Neural cell (in vitro differentiated cells): ENCODE measurements around the gene LACC1. TPM values are rescaled to one million over a fixed set of nuclear protein-coding genes. Genes with fewer than 3 reads are reported as not detected.

Source experiments
- H2AFZ ChIP-seq: fragments of 200-600, 300-800 bp; sonication (generic), shearing (Covaris generic); 2 replicates; pipeline ENCODE4 v1.6.0; 2014; ENCODE audit warnings: low read depth, mild to moderate bottlenecking, antibody characterized with exemption, low read length, moderate library complexity
- H3F3A ChIP-seq: fragments of 200-600 bp; shearing (Covaris generic); 2 replicates; pipeline ENCODE4 v1.6.1; 2016; ENCODE audit warnings: mild to moderate bottlenecking, moderate library complexity, mixed read lengths, antibody characterized with exemption, low read length; ENCODE audit not compliant: insufficient read depth, poor library complexity, severe bottlenecking
- H3K27ac ChIP-seq: fragments of 200-600, 300-800 bp; sonication (generic), shearing (Covaris generic); 2 replicates; pipeline ENCODE4 v1.5.1; 2014; ENCODE audit warnings: mild to moderate bottlenecking, low read length, moderate library complexity
- H3K27me3 ChIP-seq: fragments of 300-800, 200-600 bp; sonication (generic), shearing (Covaris generic); 2 replicates; pipeline ENCODE4 v1.6.0; 2014; ENCODE audit warnings: mild to moderate bottlenecking, low read depth, low read length, moderate library complexity; ENCODE audit not compliant: insufficient read depth
- H3K36me3 ChIP-seq: fragments of 300-800, 200-600 bp; sonication (generic), shearing (Covaris generic); 2 replicates; pipeline ENCODE4 v1.5.1; 2014; ENCODE audit warnings: mild to moderate bottlenecking, antibody characterized with exemption, low read length, moderate library complexity; ENCODE audit not compliant: insufficient read depth
- H3K4me2 ChIP-seq: fragments of 300-800, 200-600 bp; sonication (generic), shearing (Covaris generic); 2 replicates; pipeline ENCODE4 v1.6.0; 2014; ENCODE audit warnings: mild to moderate bottlenecking, low read length
- H3K4me3 ChIP-seq: fragments of 300-800, 200-600 bp; sonication (generic), shearing (Covaris generic); 2 replicates; pipeline ENCODE4 v1.5.1; 2014; ENCODE audit warnings: mild to moderate bottlenecking, low read length, moderate library complexity
- H3K79me2 ChIP-seq: fragments of 200-600 bp; shearing (Covaris generic); replicated peaks from 2 replicates; pipeline ENCODE4 v1.6.0; 2014; ENCODE audit warnings: mild to moderate bottlenecking, low read length, moderate library complexity; ENCODE audit not compliant: insufficient read depth
- H3K9ac ChIP-seq: fragments of 300-800, 200-600 bp; sonication (generic), shearing (Covaris generic); 2 replicates; pipeline ENCODE4 v1.6.1; 2016; ENCODE audit warnings: mild to moderate bottlenecking, low read length, mixed read lengths
- H3K9me2 ChIP-seq: fragments of 200-600 bp; shearing (Covaris generic); 2 replicates; pipeline ENCODE4 v1.6.1; 2016; ENCODE audit warnings: mild to moderate bottlenecking, low read length, mixed read lengths; ENCODE audit not compliant: insufficient read depth
- H3K9me3 ChIP-seq: fragments of 200-600, 300-800 bp; sonication (generic), shearing (Covaris generic); 2 replicates; pipeline ENCODE4 v1.6.1; 2016; ENCODE audit warnings: mild to moderate bottlenecking, mixed run types, low read length, moderate library complexity, mixed read lengths
- H4K20me1 ChIP-seq: fragments of 200-600 bp; shearing (Covaris generic); 2 replicates; pipeline ENCODE4 v1.6.1; 2016; ENCODE audit warnings: mild to moderate bottlenecking, mixed run types; ENCODE audit not compliant: insufficient read depth
- EP300 ChIP-seq: fragments of 450-650 bp; conservative IDR thresholded peaks from 2 replicates; pipeline ENCODE4 v1.6.1; 2014; ENCODE audit warnings: antibody characterized with exemption, mild to moderate bottlenecking, moderate library complexity; ENCODE audit not compliant: poor library complexity, severe bottlenecking
- EZH2 ChIP-seq: fragments of 200-600, 300-800 bp; shearing (Covaris generic), sonication (generic); IDR thresholded peaks from 2 replicates; pipeline ENCODE4 v1.6.1; 2014; ENCODE audit warnings: antibody characterized with exemption, low read length, borderline replicate concordance, mild to moderate bottlenecking; ENCODE audit not compliant: insufficient read depth, poor library complexity, severe bottlenecking
- MXI1 ChIP-seq: fragments of 450-650 bp; conservative IDR thresholded peaks from 2 replicates; pipeline ENCODE4 v1.6.1; 2014; ENCODE audit warnings: antibody characterized with exemption, mild to moderate bottlenecking; ENCODE audit not compliant: poor library complexity, severe bottlenecking
- POLR2AphosphoS5 ChIP-seq: IDR thresholded peaks from 2 replicates; pipeline ENCODE4 v1.6.1; 2012
- RAD21 ChIP-seq: fragments of 450-650 bp; conservative IDR thresholded peaks from 2 replicates; pipeline ENCODE4 v1.6.1; 2014; ENCODE audit warnings: antibody characterized with exemption, mild to moderate bottlenecking, moderate library complexity
- SMC3 ChIP-seq: fragments of 450-650 bp; conservative IDR thresholded peaks from 2 replicates; pipeline ENCODE4 v1.6.1; 2014; ENCODE audit warnings: antibody characterized with exemption, mild to moderate bottlenecking, moderate library complexity; ENCODE audit not compliant: poor library complexity
- TAF1 ChIP-seq: IDR thresholded peaks from 2 replicates; pipeline ENCODE4 v1.6.1; 2012; ENCODE audit warnings: low read depth
- polyA plus RNA-seq: library from polyadenylated mRNA; depleted of rRNA; stranded (reverse); fragments of >200 nt; gene quantifications from 2 replicates; pipeline ENCODE4 v1.2.3, GENCODE V29; 2014
- TF ChIP-seq, protein P1 (sequence below): fragments of 450-650 bp; IDR thresholded peaks from 2 replicates; pipeline ENCODE4 v1.5.1; 2014; ENCODE audit warnings: antibody characterized with exemption, mild to moderate bottlenecking, moderate library complexity; ENCODE audit not compliant: poor library complexity, severe bottlenecking
- TF ChIP-seq, protein P2 (sequence below): IDR thresholded peaks from 2 replicates; pipeline ENCODE4 v1.6.1; 2012; ENCODE audit warnings: borderline replicate concordance

The LACC1 gene
- polyA plus RNA-seq, 1 donor from 2014 or later: 2.2 TPM

DNA sequence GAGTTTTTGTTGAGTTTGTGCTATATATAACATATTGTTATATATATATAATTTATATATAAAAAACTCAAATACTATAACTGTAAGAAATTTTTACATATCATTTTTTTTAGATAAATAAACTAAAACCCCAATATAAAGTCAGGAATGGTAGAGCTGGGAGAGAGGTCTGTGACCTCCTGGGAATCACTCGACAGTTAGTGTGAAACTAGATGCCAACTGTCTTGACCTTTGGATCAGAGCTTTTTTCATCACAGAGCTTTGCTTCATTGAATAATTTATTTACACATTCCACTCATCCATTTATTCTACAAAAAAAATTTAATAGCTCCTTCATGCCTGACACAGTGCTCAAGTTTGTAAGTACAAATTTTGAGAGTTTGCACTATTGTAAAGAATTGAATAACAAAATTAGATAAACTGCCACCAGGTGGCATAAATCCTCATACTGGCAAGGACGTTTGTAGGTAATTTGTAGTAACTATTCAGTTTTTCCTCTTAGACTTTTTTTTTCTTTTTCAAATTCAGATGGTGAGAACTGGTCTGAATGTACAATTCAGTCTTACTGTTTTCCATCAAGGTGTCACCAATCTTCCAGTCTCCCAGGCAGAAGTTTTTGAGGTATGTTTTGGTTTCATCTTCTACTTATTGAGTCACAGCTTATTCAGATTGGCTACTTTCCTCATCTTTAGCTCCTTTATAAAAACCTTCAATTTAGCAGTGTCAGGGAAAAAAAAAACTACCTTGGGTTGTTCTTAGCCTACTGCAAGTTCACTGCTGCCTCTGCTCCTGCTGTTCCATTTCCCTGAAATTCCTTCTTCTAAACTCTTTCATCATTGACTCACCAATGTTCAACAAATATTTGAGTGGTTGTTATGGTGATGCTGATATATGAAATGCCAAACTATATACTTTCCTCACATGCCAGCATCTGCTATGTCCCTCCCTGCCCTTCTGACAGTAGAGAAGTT is 28.7 kb downstream of the LACC1 start:
- Histone ChIP-seq H4K20me1 (no peaks in the 10 kb centered on the region), H2AFZ (no peak overlapping the region), H3K4me2 (no peak overlapping the region), H3F3A (no peaks in the 10 kb centered on the region), H3K9me2 (no peaks in the 10 kb centered on the region), H3K27ac (no peak overlapping the region), H3K36me3 (no peaks in the 10 kb centered on the region), H3K79me2 (no peaks in the 10 kb centered on the region), H3K9ac (no peak overlapping the region), H3K27me3 (no peaks in the 10 kb centered on the region), H3K9me3 (no peaks in the 10 kb centered on the region), H3K4me3 (no peak overlapping the region)
- TF ChIP-seq, protein P1, sequence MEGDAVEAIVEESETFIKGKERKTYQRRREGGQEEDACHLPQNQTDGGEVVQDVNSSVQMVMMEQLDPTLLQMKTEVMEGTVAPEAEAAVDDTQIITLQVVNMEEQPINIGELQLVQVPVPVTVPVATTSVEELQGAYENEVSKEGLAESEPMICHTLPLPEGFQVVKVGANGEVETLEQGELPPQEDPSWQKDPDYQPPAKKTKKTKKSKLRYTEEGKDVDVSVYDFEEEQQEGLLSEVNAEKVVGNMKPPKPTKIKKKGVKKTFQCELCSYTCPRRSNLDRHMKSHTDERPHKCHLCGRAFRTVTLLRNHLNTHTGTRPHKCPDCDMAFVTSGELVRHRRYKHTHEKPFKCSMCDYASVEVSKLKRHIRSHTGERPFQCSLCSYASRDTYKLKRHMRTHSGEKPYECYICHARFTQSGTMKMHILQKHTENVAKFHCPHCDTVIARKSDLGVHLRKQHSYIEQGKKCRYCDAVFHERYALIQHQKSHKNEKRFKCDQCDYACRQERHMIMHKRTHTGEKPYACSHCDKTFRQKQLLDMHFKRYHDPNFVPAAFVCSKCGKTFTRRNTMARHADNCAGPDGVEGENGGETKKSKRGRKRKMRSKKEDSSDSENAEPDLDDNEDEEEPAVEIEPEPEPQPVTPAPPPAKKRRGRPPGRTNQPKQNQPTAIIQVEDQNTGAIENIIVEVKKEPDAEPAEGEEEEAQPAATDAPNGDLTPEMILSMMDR: peak; percentile 77
- TF ChIP-seq SMC3 (peak; percentile 93), EP300 (no peak), RAD21 (peak; percentile 81), MXI1 (no peak), POLR2AphosphoS5 (no peak), EZH2 (no peak), TAF1 (no peak)
- TF ChIP-seq, protein P2, sequence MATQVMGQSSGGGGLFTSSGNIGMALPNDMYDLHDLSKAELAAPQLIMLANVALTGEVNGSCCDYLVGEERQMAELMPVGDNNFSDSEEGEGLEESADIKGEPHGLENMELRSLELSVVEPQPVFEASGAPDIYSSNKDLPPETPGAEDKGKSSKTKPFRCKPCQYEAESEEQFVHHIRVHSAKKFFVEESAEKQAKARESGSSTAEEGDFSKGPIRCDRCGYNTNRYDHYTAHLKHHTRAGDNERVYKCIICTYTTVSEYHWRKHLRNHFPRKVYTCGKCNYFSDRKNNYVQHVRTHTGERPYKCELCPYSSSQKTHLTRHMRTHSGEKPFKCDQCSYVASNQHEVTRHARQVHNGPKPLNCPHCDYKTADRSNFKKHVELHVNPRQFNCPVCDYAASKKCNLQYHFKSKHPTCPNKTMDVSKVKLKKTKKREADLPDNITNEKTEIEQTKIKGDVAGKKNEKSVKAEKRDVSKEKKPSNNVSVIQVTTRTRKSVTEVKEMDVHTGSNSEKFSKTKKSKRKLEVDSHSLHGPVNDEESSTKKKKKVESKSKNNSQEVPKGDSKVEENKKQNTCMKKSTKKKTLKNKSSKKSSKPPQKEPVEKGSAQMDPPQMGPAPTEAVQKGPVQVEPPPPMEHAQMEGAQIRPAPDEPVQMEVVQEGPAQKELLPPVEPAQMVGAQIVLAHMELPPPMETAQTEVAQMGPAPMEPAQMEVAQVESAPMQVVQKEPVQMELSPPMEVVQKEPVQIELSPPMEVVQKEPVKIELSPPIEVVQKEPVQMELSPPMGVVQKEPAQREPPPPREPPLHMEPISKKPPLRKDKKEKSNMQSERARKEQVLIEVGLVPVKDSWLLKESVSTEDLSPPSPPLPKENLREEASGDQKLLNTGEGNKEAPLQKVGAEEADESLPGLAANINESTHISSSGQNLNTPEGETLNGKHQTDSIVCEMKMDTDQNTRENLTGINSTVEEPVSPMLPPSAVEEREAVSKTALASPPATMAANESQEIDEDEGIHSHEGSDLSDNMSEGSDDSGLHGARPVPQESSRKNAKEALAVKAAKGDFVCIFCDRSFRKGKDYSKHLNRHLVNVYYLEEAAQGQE: no peak

DNA sequence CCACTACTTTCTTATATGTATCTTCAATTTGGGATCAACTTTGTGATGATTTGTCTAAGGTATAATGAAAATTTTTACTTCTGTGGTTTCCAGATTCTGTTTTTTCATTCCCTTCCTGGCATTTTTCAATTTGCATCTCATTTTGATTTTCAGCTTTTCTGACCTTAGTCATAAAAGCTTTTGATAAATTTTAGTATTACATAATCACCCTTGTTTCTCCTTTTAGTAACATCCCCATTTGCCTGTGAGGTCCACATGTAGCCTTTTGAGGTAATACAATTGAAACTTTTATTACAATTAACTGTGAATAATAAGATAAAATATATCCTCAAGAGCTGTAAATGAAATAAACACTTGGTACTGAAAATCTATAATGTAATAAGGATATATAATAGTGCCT is 31.2 kb downstream of the LACC1 start:
- Histone ChIP-seq H3K4me3 (no peak overlapping the region), H3K36me3 (no peaks in the 10 kb centered on the region), H2AFZ (no peak overlapping the region), H3K9me2 (no peaks in the 10 kb centered on the region), H3K27ac (peak overlapping the region; percentile 66), H3K4me2 (no peak overlapping the region), H4K20me1 (no peaks in the 10 kb centered on the region), H3K9me3 (no peaks in the 10 kb centered on the region), H3K27me3 (no peaks in the 10 kb centered on the region), H3K79me2 (no peaks in the 10 kb centered on the region), H3F3A (no peaks in the 10 kb centered on the region), H3K9ac (no peak overlapping the region)
- TF ChIP-seq EP300: no peak
- no peak for TF ChIP-seq SMC3
- no peak for TF ChIP-seq EZH2
- no peak for TF ChIP-seq MXI1
- no peak for TF ChIP-seq POLR2AphosphoS5
- TF ChIP-seq, protein P1: no peak
- TF ChIP-seq, protein P2: no peak
- no peak for TF ChIP-seq TAF1
- no peak for TF ChIP-seq RAD21
